Measurements from ENCODE around the gene IL4I1.

- no peak for TF ChIP-seq CTCF (IDR thresholded peaks at IDR 0.05)
- no peak for TF ChIP-seq EZH2 (IDR thresholded peaks at IDR 0.05; ENCODE audit: borderline replicate concordance, insufficient read depth, low read depth, low read length, poor library complexity, severe bottlenecking)
Observed at GRCh38 chr19:49848938-49849337, 47.7 kb downstream of the IL4I1 start.

Data from B cell (primary cell).